GM18868 (cell line): Measurements from ENCODE around the gene LRG1.
"Not testable (repeated sequence)": the region's sequence is repeated elsewhere in the genome, so short reads cannot be mapped to it uniquely, and the experiment has no call there.

ENCODE experiments used
- ATAC-seq: cut with Tn5 transposase; IDR thresholded peaks from one replicate; pipeline ENCODE4 v1.9.1; 2021; ENCODE audit warnings: mild to moderate bottlenecking, moderate library complexity; ENCODE audit not compliant: unreplicated experiment

LRG1 gene

DNA sequence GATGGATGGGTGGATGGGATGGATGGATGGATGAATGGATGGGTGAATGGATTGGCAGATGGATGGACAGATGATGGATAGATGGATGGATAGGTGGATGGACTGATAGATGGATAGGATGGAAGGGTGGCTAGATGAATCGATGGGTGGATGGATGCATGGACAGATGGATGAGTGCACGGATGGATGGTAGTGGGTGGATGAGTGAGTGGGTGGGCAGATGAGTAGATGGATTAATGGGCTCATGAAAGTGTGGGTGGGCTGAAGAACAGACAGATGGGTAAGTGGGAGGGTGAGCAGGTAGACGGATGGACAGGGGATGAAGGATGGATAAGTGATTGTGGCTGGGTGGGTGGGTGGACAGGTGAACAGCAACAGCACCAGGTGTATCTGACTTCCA, 13.9 kb upstream of the LRG1 start:
- no peak for ATAC-seq

DNA sequence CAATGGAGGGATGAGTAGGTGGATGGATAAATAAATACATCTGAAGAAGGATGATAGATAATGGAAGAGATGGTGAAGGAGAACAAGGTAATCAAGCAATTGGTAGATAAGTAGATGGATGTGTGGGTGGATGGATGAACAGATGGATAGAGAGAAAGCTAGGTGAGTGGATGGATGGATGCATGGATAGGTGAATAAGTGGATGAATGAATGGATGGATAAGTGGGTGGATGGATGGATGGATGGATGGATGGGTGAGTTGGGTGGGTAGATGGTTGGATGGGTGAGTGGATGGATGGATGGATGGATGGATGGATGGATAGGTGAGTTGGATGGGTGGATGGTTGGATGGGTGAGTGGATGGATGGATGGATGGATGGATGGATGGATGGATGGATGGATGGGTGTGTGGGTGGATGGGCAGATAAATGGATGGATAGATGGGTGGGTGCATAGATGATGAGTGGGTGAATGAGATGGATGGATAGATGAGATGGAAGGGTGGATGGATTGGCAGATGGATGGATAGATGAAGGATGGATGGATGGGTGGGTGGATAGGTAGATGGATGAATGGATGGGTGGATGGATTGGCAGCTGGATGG, 13.4 kb upstream of the LRG1 start:
- no peak for ATAC-seq

DNA sequence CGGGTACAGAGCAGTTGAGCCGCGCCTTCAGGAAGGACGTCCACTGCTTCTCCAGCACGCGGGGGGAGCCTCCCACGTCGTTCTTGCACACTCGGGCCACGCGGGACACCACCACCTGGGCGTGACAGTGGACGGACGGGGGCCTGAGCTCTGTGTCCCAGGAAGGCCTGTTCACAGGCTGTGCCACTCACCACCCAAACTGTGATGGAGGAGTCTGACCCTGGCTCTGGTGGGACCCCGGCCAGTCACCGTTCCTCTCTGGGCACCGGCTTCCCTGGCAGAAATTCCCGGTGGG, 12.6 kb upstream of the LRG1 start:
- no peak for ATAC-seq

GRCh38 chr19:4550479-4551050, 10.7 kb upstream of the LRG1 start:
- ATAC-seq: no peak

GRCh38 chr19:4550018-4550417, 10.2 kb upstream of the LRG1 start:
- no peak for ATAC-seq

GRCh38 chr19:4548238-4548584, 8.4 kb upstream of the LRG1 start:
- no peak for ATAC-seq

GRCh38 chr19:4547303-4548237, 7.7 kb upstream of the LRG1 start:
- no peak for ATAC-seq

- ATAC-seq: no peak
These were observed 4.2 kb upstream of the LRG1 start for GRCh38 chr19:4543842-4544647.

DNA sequence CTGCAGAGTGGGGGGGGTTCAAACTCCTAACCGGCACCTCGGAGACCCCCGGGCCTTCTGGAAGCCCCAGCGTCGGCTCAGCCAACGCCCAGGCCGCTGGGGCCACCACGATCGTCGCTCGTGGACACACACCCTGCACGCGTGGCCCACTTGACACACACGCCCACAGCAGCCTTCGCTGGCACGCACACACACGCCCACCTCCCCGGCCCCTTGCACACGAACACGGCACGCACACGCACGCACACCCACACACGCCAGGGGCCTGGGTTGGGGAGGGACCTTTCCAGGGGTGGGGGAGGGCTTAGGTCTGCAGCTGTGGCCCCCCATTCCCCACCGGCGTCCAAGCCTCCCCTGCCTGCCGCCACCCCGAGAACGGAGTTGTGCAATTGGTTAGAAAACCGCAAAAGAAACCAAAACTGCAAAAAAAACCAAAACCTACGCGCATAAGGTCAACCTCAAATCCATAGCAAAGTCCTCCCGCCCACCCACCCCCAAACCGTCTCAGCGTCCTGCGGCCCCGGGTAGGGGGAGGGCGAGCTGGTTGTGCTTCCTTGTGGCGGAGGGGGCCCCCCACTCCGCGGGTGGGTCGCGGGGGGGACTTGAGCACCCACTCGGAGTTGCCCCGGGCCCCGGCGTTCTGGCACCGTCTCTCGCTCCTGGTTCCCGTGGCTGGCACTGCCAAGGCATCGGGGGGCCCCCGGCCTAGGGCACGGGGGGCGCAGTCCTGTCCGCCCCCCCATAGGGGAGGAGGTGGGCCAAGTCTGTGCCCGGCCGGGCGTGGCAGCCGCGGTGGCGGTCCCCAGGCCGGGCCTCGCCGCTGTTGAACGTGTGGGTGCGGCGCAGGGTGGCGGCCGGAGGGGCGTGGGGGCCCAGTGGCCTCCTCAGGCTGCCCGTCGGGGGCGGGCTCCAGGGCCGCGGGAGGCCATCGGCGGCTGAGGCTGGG, 3.3 kb upstream of the LRG1 start:
- no peak for ATAC-seq

- ATAC-seq: not testable (repeated sequence)
These were observed 1.9 kb upstream of the LRG1 start for GRCh38 chr19:4541806-4542145.

DNA sequence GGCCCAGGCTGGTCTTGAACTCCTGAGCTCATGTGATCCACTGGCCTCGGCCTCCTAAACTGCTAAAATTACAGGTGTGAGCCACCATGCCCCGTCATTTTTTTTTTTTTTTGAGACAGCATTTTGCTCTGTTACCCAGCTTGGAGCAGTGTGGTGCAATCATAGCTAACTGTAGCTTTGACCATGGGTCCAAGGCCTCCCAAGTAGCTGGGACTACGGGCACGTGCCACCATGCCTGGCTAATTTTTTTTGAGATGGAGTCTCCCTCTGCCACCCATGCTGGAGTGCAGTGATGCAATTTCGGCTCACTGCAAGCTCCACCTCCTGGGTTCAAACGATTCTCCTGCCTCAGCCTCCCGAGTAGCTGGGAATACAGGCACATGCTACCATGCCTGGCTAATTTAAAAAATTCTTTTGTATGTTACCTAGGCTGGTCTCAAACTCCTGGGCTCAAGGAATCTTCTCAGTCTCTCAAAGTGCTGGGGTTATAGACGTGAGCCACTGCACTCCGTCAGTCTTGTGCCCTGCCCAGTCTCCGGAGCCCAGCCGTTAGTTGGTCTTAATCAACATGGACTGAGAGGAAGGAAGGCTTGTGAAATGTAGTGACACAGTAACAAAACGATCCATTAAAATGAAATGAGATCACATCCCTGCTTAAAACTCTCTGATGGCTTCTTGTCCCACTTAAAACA, 1.4 kb upstream of the LRG1 start:
- no peak for ATAC-seq

- ATAC-seq: no peak
These were observed 605 bp downstream of the LRG1 start for GRCh38 chr19:4539169-4539692.

DNA sequence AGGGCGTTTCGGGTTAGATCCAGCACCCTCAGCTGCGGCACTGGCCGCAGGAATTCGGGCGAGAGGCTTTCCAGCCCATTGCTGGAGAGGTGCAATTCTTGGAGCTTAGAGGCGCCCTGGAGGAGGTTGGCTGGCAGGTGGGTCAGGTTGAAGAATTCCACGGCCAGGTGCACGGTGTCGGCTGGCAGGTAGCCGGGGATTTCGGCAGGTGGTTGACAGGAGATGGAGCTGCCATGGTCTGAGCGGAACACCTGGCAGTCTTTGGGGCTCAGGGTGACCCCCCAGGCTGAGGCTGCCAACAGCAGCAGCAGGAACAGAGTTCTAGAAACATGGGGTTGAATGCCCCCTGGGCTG, 1.3 kb downstream of the LRG1 start:
- ATAC-seq: no peak

DNA sequence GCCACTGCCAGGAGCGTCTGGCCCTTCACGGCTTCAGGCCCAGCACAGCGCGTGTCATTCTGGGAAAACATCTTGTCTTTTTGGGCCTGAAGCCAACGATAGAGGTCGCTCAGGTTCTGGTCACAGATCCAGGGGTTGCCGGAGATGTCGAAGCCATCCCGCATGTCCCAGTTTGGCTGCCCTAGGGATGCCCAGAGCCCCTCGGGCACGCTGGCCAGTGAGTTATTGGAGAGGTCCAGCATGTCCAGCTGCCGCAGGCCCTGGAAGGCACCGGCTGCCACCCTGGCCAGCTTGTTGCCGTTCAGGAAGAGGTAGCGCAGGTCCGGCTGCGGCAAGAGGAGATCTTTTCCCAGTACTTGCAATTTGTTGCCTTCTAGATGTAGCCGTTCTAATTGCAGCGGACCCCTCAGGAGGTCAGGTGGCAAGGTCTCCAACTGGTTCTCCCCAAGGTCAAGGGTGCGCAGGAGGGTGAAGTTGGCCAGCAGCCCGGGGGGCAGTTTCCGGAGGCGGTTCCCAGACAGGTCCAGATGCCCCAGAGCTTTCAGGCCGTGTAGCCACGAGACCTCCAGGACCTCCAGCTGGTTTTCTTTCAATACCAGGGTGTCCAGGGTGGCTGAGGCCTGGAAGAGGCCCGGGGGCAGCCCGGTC, 1.8 kb downstream of the LRG1 start:
- ATAC-seq: no peak

GRCh38 chr19:4536798-4537197, 3.0 kb downstream of the LRG1 start:
- no peak for ATAC-seq

DNA sequence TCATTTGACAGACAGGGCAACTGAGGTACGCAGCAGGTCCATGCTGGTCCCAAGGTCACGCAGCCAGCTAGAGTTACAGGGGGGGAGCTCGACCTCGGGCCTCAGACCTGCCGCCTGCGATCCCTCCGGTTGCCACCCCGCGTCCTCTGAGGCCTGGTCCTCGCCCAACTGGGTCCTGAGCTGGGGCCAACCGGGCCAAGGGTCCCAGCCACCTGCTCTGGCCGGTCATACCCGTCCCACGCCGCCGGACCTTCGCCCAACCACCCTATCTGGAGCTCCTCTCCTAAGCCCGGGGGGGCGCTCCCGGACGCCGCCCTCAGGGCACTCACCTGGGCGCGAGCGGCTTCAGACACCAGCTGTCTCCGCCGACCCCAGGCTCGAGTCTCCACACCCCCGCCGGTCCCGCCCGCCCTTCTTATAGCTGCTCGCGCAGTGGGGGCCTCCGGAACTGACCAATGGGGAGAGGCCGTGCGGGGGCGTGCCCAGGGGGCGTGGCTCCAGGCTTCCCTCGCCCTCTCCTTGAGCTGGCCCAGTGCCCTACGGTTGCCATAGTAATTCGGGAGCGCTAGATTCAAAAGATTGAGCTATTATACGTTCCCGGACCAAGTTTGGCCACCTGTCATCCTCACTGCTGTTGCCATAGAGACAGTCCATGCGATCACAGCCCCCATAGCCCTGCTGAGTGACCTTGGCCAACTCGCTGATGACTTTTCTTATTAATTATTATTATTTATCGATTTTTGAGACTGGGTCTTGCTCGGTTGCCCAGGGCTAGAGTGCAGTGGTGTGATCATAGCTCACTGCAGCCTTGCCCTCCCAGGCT, 4.8 kb downstream of the LRG1 start, which contains the start of gene PLIN5:
Gene PLIN5, minus strand, starts transcription at position 389 of the 823 bp plus-strand sequence. CDS start 1,150 bp downstream, outside the sequence.
- ATAC-seq: no peak

GRCh38 chr19:4533835-4534424, 5.9 kb downstream of the LRG1 start:
- ATAC-seq: no peak

DNA sequence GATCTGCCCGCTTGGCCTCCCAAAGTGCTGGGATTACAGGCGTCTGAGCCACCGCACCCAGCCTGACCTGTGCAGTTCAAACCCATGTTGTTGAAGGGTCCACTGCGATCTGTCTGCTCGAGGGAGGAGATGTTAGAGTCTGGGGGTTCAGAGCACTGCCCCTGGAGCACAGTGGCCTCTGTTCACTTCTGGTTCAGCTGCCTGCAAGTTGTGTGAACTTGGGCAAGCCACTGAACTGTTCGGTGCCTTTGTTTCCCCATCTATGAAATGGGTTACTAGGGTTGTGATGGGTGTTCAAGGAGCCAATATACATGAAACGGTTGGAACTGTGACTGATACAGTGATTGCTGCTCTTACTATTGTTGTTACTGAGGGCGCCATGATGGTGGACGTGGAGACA, 6.5 kb downstream of the LRG1 start:
- ATAC-seq: no peak
